IMR-90 (cell line): ENCODE results near the gene SMIM14. TPM values are rescaled to one million over a fixed set of nuclear protein-coding genes. Genes with fewer than 3 reads are reported as not detected.

ENCODE experiments used
- ATAC-seq: fragments of 200-7000 bp; cut with Tn5 transposase; 2 replicates; pipeline ENCODE4 v1.9.1; 2020; ENCODE audit warnings: low read depth, mild to moderate bottlenecking, moderate library complexity
- BruUV-seq: library from RNA; stranded (reverse); fragments of 400-500 nt; replicated peaks from 2 replicates; lab custom pipeline; 2021; lab: Mats Ljungman, UMichigan
- CTCF ChIA-PET: fragments of 300-600 bp; formaldehyde crosslinking; extraction: SDS; loops from one replicate; lab custom pipeline; 2021; ENCODE audit warnings: antibody characterized with exemption; lab: Yijun Ruan, JAX
- POLR2A ChIA-PET: fragments of 300-600 bp; sonication (Branson Sonifier 250); formaldehyde crosslinking; loops from one replicate; lab custom pipeline; 2022; ENCODE audit warnings: antibody characterized with exemption; ENCODE audit not compliant: unreplicated experiment; lab: Charles Lee
- DNase-seq: peaks from one replicate; pipeline ENCODE4 v3.0.0; 2013
- H2AFZ ChIP-seq: replicated peaks from 2 replicates; pipeline ENCODE3; 2013; ENCODE audit warnings: low read length, mild to moderate bottlenecking; ENCODE audit not compliant: poor library complexity
- H2AK5ac ChIP-seq: 2 replicates; pipeline ENCODE4 v1.6.1; 2013; ENCODE audit warnings: low read depth, low read length, inconsistent platforms
- H2AK9ac ChIP-seq: replicated peaks from 2 replicates; pipeline ENCODE3; 2013; ENCODE audit warnings: mild to moderate bottlenecking, low read depth, low read length, moderate library complexity; ENCODE audit not compliant: poor library complexity
- H2BK120ac ChIP-seq: 2 replicates; pipeline ENCODE4 v1.6.1; 2013; ENCODE audit warnings: low read depth, low read length, inconsistent platforms
- H2BK15ac ChIP-seq: 3 replicates; pipeline ENCODE4 v1.6.1; 2013; ENCODE audit warnings: low read depth, low read length, inconsistent platforms
- H2BK20ac ChIP-seq: 2 replicates; pipeline ENCODE4 v1.6.1; 2013; ENCODE audit warnings: low read depth, mild to moderate bottlenecking, inconsistent platforms, low read length, moderate library complexity
- H2BK5ac ChIP-seq: 2 replicates; pipeline ENCODE4 v1.6.1; 2013; ENCODE audit warnings: mild to moderate bottlenecking, low read depth, low read length, inconsistent platforms; ENCODE audit not compliant: poor library complexity, severe bottlenecking
- H3K14ac ChIP-seq: replicated peaks from 2 replicates; pipeline ENCODE4 v1.6.1; 2013; ENCODE audit warnings: low read depth, low read length, inconsistent platforms
- H3K18ac ChIP-seq: 2 replicates; pipeline ENCODE4 v1.6.1; 2013; ENCODE audit warnings: low read depth, low read length, control low read depth
- H3K23ac ChIP-seq: 2 replicates; pipeline ENCODE4 v1.6.1; 2013; ENCODE audit warnings: low read depth, low read length, inconsistent platforms
- H3K27ac ChIP-seq: 2 replicates; pipeline ENCODE4 v1.5.1; 2013; ENCODE audit warnings: mild to moderate bottlenecking, control low read depth, low read length; ENCODE audit not compliant: insufficient read depth
- H3K27me3 ChIP-seq: 2 replicates; pipeline ENCODE4 v1.6.1; 2013; ENCODE audit warnings: low read length; ENCODE audit not compliant: control insufficient read depth, insufficient read depth
- H3K36me3 ChIP-seq: 2 replicates; pipeline ENCODE4 v1.6.1; 2013; ENCODE audit warnings: low read length, mixed read lengths; ENCODE audit not compliant: control insufficient read depth, insufficient read depth
- H3K4ac ChIP-seq: 2 replicates; pipeline ENCODE4 v1.6.1; 2013; ENCODE audit warnings: low read depth, low read length, inconsistent platforms
- H3K4me1 ChIP-seq: 2 replicates; pipeline ENCODE4 v1.6.1; 2013; ENCODE audit warnings: low read length, mixed read lengths; ENCODE audit not compliant: control insufficient read depth, insufficient read depth
- H3K4me2 ChIP-seq: 2 replicates; pipeline ENCODE4 v1.6.1; 2013; ENCODE audit warnings: low read depth, mild to moderate bottlenecking, control low read depth, low read length, moderate library complexity
- H3K4me3 ChIP-seq: 2 replicates; pipeline ENCODE4 v1.5.1; 2013; ENCODE audit warnings: low read depth, mild to moderate bottlenecking, control low read depth, low read length, moderate library complexity; ENCODE audit not compliant: insufficient read depth
- H3K56ac ChIP-seq: 2 replicates; pipeline ENCODE4 v1.6.1; 2013; ENCODE audit warnings: low read length, inconsistent platforms; ENCODE audit not compliant: insufficient read depth; ENCODE audit errors: extremely low read depth
- H3K79me1 ChIP-seq, 2 experiments: 2 replicates each; pipeline ENCODE4 v1.6.1; 2013; ENCODE audit warnings: low read length in 2 of 2, inconsistent platforms in 1 of 2, low read depth in 1 of 2
- H3K9ac ChIP-seq: 2 replicates; pipeline ENCODE4 v1.6.1; 2013; ENCODE audit warnings: low read depth, low read length, control low read depth
- H3K9me1 ChIP-seq: 2 replicates; pipeline ENCODE4 v1.6.1; 2013; ENCODE audit warnings: low read length, inconsistent platforms; ENCODE audit not compliant: insufficient read depth
- H3K9me3 ChIP-seq: 2 replicates; pipeline ENCODE4 v1.6.1; 2013; ENCODE audit warnings: low read length; ENCODE audit not compliant: control insufficient read depth, insufficient read depth
- H4K20me1 ChIP-seq: 2 replicates; pipeline ENCODE4 v1.6.1; 2013; ENCODE audit warnings: low read length, inconsistent platforms; ENCODE audit not compliant: insufficient read depth
- H4K5ac ChIP-seq: 2 replicates; pipeline ENCODE4 v1.6.1; 2013; ENCODE audit warnings: mild to moderate bottlenecking, low read depth, low read length, control low read depth
- H4K8ac ChIP-seq, 2 experiments: 2 replicates each; pipeline ENCODE4 v1.6.1; 2013; ENCODE audit warnings: low read depth in 2 of 2, low read length in 2 of 2, control low read depth in 1 of 2, inconsistent platforms in 1 of 2
- H4K91ac ChIP-seq: 2 replicates; pipeline ENCODE4 v1.6.1; 2013; ENCODE audit warnings: low read depth, low read length, inconsistent platforms; ENCODE audit not compliant: insufficient read depth
- CTCF ChIP-seq: conservative IDR thresholded peaks from 2 replicates; pipeline ENCODE4 v1.5.1; 2012; ENCODE audit warnings: mild to moderate bottlenecking, low read depth, low read length, improper control_type of control experiment
- FOS ChIP-seq: fragments of 150-350 bp; IDR thresholded peaks from 2 replicates; pipeline ENCODE4 v1.6.1; 2016; ENCODE audit warnings: low read depth, low read length
- POLR2A ChIP-seq: IDR thresholded peaks from 2 replicates; pipeline ENCODE4 v1.6.1; 2012; ENCODE audit warnings: mild to moderate bottlenecking, low read depth, low read length
- RCOR1 ChIP-seq: IDR thresholded peaks from 2 replicates; pipeline ENCODE4 v1.6.1; 2012; ENCODE audit warnings: mild to moderate bottlenecking, low read length, improper control_type of control experiment; ENCODE audit not compliant: insufficient replicate concordance
- USF2 ChIP-seq: fragments of 150-350 bp; IDR thresholded peaks from 2 replicates; pipeline ENCODE4 v1.6.1; 2017; ENCODE audit warnings: mild to moderate bottlenecking, antibody characterized with exemption, low read length, low read depth
- WGBS, 2 experiments: methylation state at CpG; one replicate each; pipeline versions ENCODE4 v1.1.5 to v1.1.7; 2013; ENCODE audit warnings: missing lambda C conversion rate in 2 of 2; ENCODE audit not compliant: insufficient read length in 1 of 2; ENCODE audit errors: extremely low coverage in 2 of 2; 5-methylcytosine and 5-hydroxymethylcytosine counted together
- dilution Hi-C: fragments of 300-500 bp; cut with HindIII; formaldehyde crosslinking; loops from one replicate; pipeline ENCODE4 v1.14.3; 2018; ENCODE audit warnings: low sequenced_read_pairs; ENCODE audit not compliant: unreplicated experiment
- in situ Hi-C: fragments of 300-500 bp; cut with MboI; formaldehyde crosslinking; loops from 3 replicates; pipeline ENCODE4 v1.14.3; 2019; ENCODE audit warnings: low sequenced_read_pairs, inconsistent platforms, mixed read lengths
- intact Hi-C: fragments of 100-400 bp; cut with micrococcal nuclease; formaldehyde crosslinking; loops from 2 replicates; pipeline ENCODE4 v1.10.0; 2022
- polyA plus RNA-seq, 3 experiments: library from polyadenylated mRNA; depleted of rRNA; stranded (reverse); fragments of >200 nt; gene quantifications; 2 replicates each; pipeline ENCODE4 v1.2.3, GENCODE V29; 2012; ENCODE audit warnings: low replicate concordance in 1 of 3
- total RNA-seq: library from RNA; depleted of rRNA; stranded (reverse); fragments of >200 nt; gene quantifications from 2 replicates; pipeline ENCODE4 v1.2.3, GENCODE V29; 2012

The SMIM14 gene
- total and polyA plus RNA-seq, 2 of the 4 experiments (the other 2 are of a cell fraction), result 15.6 to 20.9 TPM

GRCh38 chr4:39620551-39621313 lies 17.9 kb downstream of the SMIM14 start:
- Histone ChIP-seq H2AFZ (no peak overlapping the region), H3K14ac (no peak overlapping the region; the same call in 1 of the 2 replicates), H4K91ac (no peak overlapping the region), H2BK20ac (no peak overlapping the region), H2AK5ac (no peak overlapping the region), H3K36me3 (0 out of 2 replicates have a peak, but pooled peaks cover under 1% of the 10 kb centered on the region), H2BK5ac (peak overlapping the region; percentile 48), H3K4me1 (peaks cover 8% of the 10 kb centered on the region), H3K27me3 (no peaks in the 10 kb centered on the region), H3K4ac (0 out of 2 replicates have a peak overlapping the region, but pooled peaks have one; percentile 48), H4K20me1 (no peaks in the 10 kb centered on the region), H3K4me2 (no peak overlapping the region), H4K8ac (no peak overlapping the region; a peak in 1 of 4 replicates), H2BK15ac (no peak overlapping the region), H3K79me1 (peaks cover 4 to 27% of the 10 kb centered on the region in 2 experiments; a peak in 3 of 4 replicates), H2BK120ac (no peak overlapping the region), H3K18ac (peak overlapping the region; percentile 82; the same call in 1 of the 2 replicates), H3K23ac (no peak overlapping the region; the same call in 1 of the 2 replicates), H2AK9ac (no peak overlapping the region), H3K9me1 (peaks cover 3% of the 10 kb centered on the region; the same call in 1 of the 2 replicates), H4K5ac (no peak overlapping the region), H3K4me3 (no peak overlapping the region), H3K56ac (no peak overlapping the region), H3K9me3 (no peaks in the 10 kb centered on the region), H3K27ac (peak overlapping the region; percentile 64; the same call in 1 of the 2 replicates), H3K9ac (no peak overlapping the region)
- no TSS peak for BruUV-seq
- in situ Hi-C loops, result no loop called here
- ATAC-seq, result no peak
- CTCF ChIA-PET, result interaction anchor here (1.5 kb wide), 1 partner anchor 20 kb away, joined by 3 read pairs; no protein-coding TSS in a partner anchor
- intact Hi-C loops, result loop anchor here (5.0 kb wide), 1 partner anchor 93 kb away; the partner anchor contains the start of gene UGDH
- no CpG with 5 or more reads among the region's 4 CpGs for WGBS, 2 experiments
- TF ChIP-seq POLR2A, result no peak
- TF ChIP-seq RCOR1, result no peak
- no peak for TF ChIP-seq USF2
- TF ChIP-seq CTCF, result no peak
- TF ChIP-seq FOS, result no peak
- peak; percentile 19 for DNase-seq
- dilution Hi-C loops, result no loop called here
- POLR2A ChIA-PET, result no interaction called here
